ENCODE measurements around the gene PTPRN2. TPM values are rescaled to one million over a fixed set of nuclear protein-coding genes. Genes with fewer than 3 reads are reported as not detected.

PTPRN2 gene
- total RNA-seq, 5 donors from 2014 or later (not counting 1 experiment from before 2014, with no cell fraction given): 0.60 to 1.7 (median 0.82) TPM

- CTCF ChIA-PET: no interaction called here
- Histone ChIP-seq H3K4me1 (ENCODE audit: control insufficient read depth in 1 of 2, extremely low read depth in 1 of 2, insufficient read depth in 2 of 2, low read length in 2 of 2) (no peaks in the 10 kb centered on the region), H3K4me3 (ENCODE audit: control insufficient read depth in 1 of 2, extremely low read depth in 1 of 2, low read length in 1 of 2) (no peak overlapping the region), H3K27ac (ENCODE audit: low read length) (no peak overlapping the region), H3K27me3 (replicated peaks in 1 of 2; ENCODE audit: control insufficient read depth in 2 of 2, extremely low read depth in 1 of 2, insufficient read depth in 2 of 2, low read length in 1 of 2) (peaks cover 0 to 34% of the 10 kb centered on the region in 2 experiments), H3K36me3 (ENCODE audit: control insufficient read depth in 2 of 2, extremely low read depth in 1 of 2, insufficient read depth in 1 of 2, low read length in 1 of 2) (no peaks in the 10 kb centered on the region), H3K9me3 (no peaks in the 10 kb centered on the region)
- Mint-ChIP-seq H3K9me3 (no peaks in the 10 kb centered on the region), H3K27me3 (peaks cover 3 to 4% of the 10 kb centered on the region in 2 donors), H3K36me3 (no peaks in the 10 kb centered on the region), H3K4me3 (no peak overlapping the region), H3K27ac (no peak overlapping the region), H3K4me1 (peaks cover 0 to under 1% (median 0%) of the 10 kb centered on the region in 3 donors)
- no peak for ATAC-seq (replicated peaks in 1 of 4)
- POLR2A ChIA-PET: no interaction called here
- 86% methylated on average over 3 of the region's 6 CpGs for WGBS (ENCODE audit: insufficient coverage)
- peak in 3 of 35 experiments; percentile 1 to 15 (median 11) for DNase-seq
These were observed 1069.0 kb downstream of the PTPRN2 start for GRCh38 chr7:157518514-157519175.

- Mint-ChIP-seq H3K27me3 (peaks cover 3 to 4% of the 10 kb centered on the region in 2 donors), H3K4me1 (peaks cover 0 to 4% (median 0%) of the 10 kb centered on the region in 3 donors), H3K36me3 (no peaks in the 10 kb centered on the region), H3K4me3 (no peak overlapping the region), H3K9me3 (no peaks in the 10 kb centered on the region), H3K27ac (no peak overlapping the region)
- Histone ChIP-seq H3K36me3 (ENCODE audit: control insufficient read depth in 2 of 2, extremely low read depth in 1 of 2, insufficient read depth in 1 of 2, low read length in 1 of 2) (no peaks in the 10 kb centered on the region), H3K27ac (ENCODE audit: low read length) (no peak overlapping the region), H3K4me3 (ENCODE audit: control insufficient read depth in 1 of 2, extremely low read depth in 1 of 2, low read length in 1 of 2) (no peak overlapping the region), H3K27me3 (replicated peaks in 1 of 2; ENCODE audit: control insufficient read depth in 2 of 2, extremely low read depth in 1 of 2, insufficient read depth in 2 of 2, low read length in 1 of 2) (peaks cover 0 to 35% of the 10 kb centered on the region in 2 experiments), H3K9me3 (no peaks in the 10 kb centered on the region), H3K4me1 (ENCODE audit: control insufficient read depth in 1 of 2, extremely low read depth in 1 of 2, insufficient read depth in 2 of 2, low read length in 2 of 2) (no peaks in the 10 kb centered on the region)
- DNase-seq (peak in 2 of 35 experiments; percentile 8 to 13), ATAC-seq (replicated peaks in 1 of 4) (no peak)
- 82% methylated on average over 7 of the region's 10 CpGs for WGBS (ENCODE audit: insufficient coverage)
- POLR2A ChIA-PET: no interaction called here
- CTCF ChIA-PET: no interaction called here
These were observed 1069.7 kb downstream of the PTPRN2 start for GRCh38 chr7:157517782-157518513.

DNA sequence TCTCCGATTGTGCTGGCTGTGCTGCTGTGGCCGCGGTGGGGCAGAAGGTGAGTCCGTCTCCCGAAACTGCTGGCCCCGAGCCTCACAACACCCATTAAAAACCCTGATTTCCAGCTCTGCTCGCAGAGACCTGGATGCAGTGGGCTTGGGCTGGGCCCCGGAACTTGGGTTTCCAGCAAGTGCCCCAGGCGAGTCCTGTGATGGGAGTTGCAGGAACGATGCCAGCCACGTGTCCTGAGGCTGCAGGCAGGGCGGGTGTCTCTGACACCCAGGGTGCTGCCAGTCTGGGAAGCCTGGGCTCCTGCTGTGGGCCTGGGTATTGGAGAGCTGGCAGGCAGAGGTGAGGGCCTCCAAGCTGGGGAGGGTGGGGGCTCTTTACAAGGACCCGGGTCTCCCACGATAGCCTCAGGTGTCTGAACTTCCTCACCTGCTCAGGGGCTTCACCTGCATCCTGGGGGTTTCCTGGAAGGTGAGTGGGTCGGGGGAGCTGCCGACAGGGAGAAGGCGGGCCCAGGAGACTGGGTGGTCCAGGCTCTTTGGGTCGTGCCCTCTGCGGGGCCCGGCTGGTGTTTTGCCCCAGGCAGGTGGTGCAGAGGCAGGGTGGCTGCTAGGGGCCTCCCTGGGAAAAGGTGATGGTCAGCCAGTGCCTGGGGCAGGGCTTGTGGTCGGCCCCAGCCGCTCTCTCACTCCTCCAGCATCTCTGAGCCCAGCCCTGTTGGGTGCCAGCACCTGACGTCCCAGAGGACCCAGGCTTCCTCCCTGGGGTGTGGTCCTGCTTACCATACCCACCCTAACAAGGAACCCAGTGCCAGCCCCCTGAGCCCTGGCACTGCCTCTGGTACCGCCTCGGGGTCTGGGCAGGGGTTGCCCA, 1070.5 kb downstream of the PTPRN2 start:
- no peak overlapping the region for H3K27ac ChIP-seq (ENCODE audit: low read length)
- ATAC-seq (replicated peaks in 1 of 4): no peak
- H3K9me3 ChIP-seq: no peaks in the 10 kb centered on the region
- H3K4me3 ChIP-seq (ENCODE audit: control insufficient read depth in 1 of 2, extremely low read depth in 1 of 2, low read length in 1 of 2): no peak overlapping the region
- Mint-ChIP-seq H3K4me1 (peaks cover 0 to 4% (median 0%) of the 10 kb centered on the region in 3 donors), H3K27me3 (peaks cover 0 to 3% of the 10 kb centered on the region in 2 donors), H3K4me3 (no peak overlapping the region), H3K36me3 (no peaks in the 10 kb centered on the region), H3K9me3 (no peaks in the 10 kb centered on the region), H3K27ac (no peak overlapping the region)
- H3K4me1 ChIP-seq (ENCODE audit: control insufficient read depth in 1 of 2, extremely low read depth in 1 of 2, insufficient read depth in 2 of 2, low read length in 2 of 2): no peaks in the 10 kb centered on the region
- no peaks in the 10 kb centered on the region for H3K36me3 ChIP-seq (ENCODE audit: control insufficient read depth in 2 of 2, extremely low read depth in 1 of 2, insufficient read depth in 1 of 2, low read length in 1 of 2)
- peak in 2 of 35 experiments; percentile 4 to 19 for DNase-seq
- WGBS (ENCODE audit: insufficient coverage): 78% methylated on average over 12 of the region's 25 CpGs
- ChIA-PET CTCF (no interaction called here), POLR2A (no interaction called here)
- H3K27me3 ChIP-seq (replicated peaks in 1 of 2; ENCODE audit: control insufficient read depth in 2 of 2, extremely low read depth in 1 of 2, insufficient read depth in 2 of 2, low read length in 1 of 2): peaks cover 0 to 35% of the 10 kb centered on the region in 2 experiments

DNA sequence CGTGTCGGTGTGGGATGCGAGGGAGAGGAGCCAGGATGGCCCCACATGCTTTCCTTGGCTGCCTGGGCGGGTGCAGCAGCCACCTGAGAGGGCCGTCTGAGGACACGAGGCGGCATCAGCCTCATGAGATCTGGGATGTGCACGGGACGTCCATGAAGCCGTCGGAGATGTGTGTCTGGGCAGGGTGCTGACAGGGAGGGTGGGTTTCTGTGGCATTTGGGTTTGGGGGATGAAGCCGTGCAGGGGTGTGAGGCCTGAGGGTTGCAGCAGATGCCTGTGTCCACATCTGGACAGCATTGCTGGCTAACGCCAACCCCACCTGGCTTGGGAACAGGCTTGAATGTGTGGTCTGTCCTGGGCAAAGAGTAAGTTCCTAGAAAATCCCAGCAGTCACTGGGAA, 1071.3 kb downstream of the PTPRN2 start:
- Histone ChIP-seq H3K27me3 (replicated peaks in 1 of 2; ENCODE audit: control insufficient read depth in 2 of 2, extremely low read depth in 1 of 2, insufficient read depth in 2 of 2, low read length in 1 of 2) (peaks cover 0 to 35% of the 10 kb centered on the region in 2 experiments), H3K4me1 (ENCODE audit: control insufficient read depth in 1 of 2, extremely low read depth in 1 of 2, insufficient read depth in 2 of 2, low read length in 2 of 2) (no peaks in the 10 kb centered on the region), H3K27ac (ENCODE audit: low read length) (no peak overlapping the region), H3K4me3 (ENCODE audit: control insufficient read depth in 1 of 2, extremely low read depth in 1 of 2, low read length in 1 of 2) (no peak overlapping the region), H3K36me3 (ENCODE audit: control insufficient read depth in 2 of 2, extremely low read depth in 1 of 2, insufficient read depth in 1 of 2, low read length in 1 of 2) (no peaks in the 10 kb centered on the region), H3K9me3 (no peaks in the 10 kb centered on the region)
- H3K9me3 Mint-ChIP-seq: no peaks in the 10 kb centered on the region
- H3K4me3 Mint-ChIP-seq: no peak overlapping the region
- CTCF ChIA-PET: no interaction called here
- no peak for ATAC-seq (replicated peaks in 1 of 4)
- no peak overlapping the region for H3K27ac Mint-ChIP-seq
- peaks cover 0 to 3% of the 10 kb centered on the region in 2 donors for H3K27me3 Mint-ChIP-seq
- WGBS (ENCODE audit: insufficient coverage): 89% methylated on average over 13 of the region's 13 CpGs
- DNase-seq: peak in 2 of 35 experiments; percentile 3 to 4
- no peaks in the 10 kb centered on the region for H3K36me3 Mint-ChIP-seq
- peaks cover 0 to 4% (median 0%) of the 10 kb centered on the region in 3 donors for H3K4me1 Mint-ChIP-seq
- POLR2A ChIA-PET: no interaction called here

GRCh38 chr7:157515342-157516041, 1072.1 kb downstream of the PTPRN2 start:
- no peaks in the 10 kb centered on the region for H3K9me3 ChIP-seq

More at GRCh38 chr7:157515342-157516041, 1072.1 kb downstream of the PTPRN2 start:
- 78% methylated on average over 15 of the region's 21 CpGs for WGBS (ENCODE audit: insufficient coverage)
- DNase-seq: peak in 3 of 35 experiments; percentile 1 to 19 (median 8)
- no peak overlapping the region for H3K27ac Mint-ChIP-seq
- Histone ChIP-seq H3K36me3 (ENCODE audit: control insufficient read depth in 2 of 2, extremely low read depth in 1 of 2, insufficient read depth in 1 of 2, low read length in 1 of 2) (no peaks in the 10 kb centered on the region), H3K27ac (ENCODE audit: low read length) (no peak overlapping the region), H3K4me3 (ENCODE audit: control insufficient read depth in 1 of 2, extremely low read depth in 1 of 2, low read length in 1 of 2) (no peak overlapping the region), H3K4me1 (ENCODE audit: control insufficient read depth in 1 of 2, extremely low read depth in 1 of 2, insufficient read depth in 2 of 2, low read length in 2 of 2) (no peaks in the 10 kb centered on the region), H3K27me3 (replicated peaks in 1 of 2; ENCODE audit: control insufficient read depth in 2 of 2, extremely low read depth in 1 of 2, insufficient read depth in 2 of 2, low read length in 1 of 2) (peaks cover 0 to 35% of the 10 kb centered on the region in 2 experiments)
- CTCF ChIA-PET: interaction anchor here in 1 of 2 donors (0.6 kb wide), 1 partner anchor 10 kb away, joined by 3 read pairs; no protein-coding TSS in a partner anchor
- H3K9me3 Mint-ChIP-seq: no peaks in the 10 kb centered on the region
- H3K36me3 Mint-ChIP-seq: no peaks in the 10 kb centered on the region
- H3K4me3 Mint-ChIP-seq: no peak overlapping the region
- peaks cover 0 to 3% of the 10 kb centered on the region in 2 donors for H3K27me3 Mint-ChIP-seq
- H3K4me1 Mint-ChIP-seq: peaks cover 0 to 4% (median 0%) of the 10 kb centered on the region in 3 donors
- POLR2A ChIA-PET: interaction anchor here in 1 of 2 donors (0.6 kb wide), 1 partner anchor 592 kb away, joined by 7 read pairs; no protein-coding TSS in a partner anchor
- ATAC-seq (replicated peaks in 1 of 4): no peak
